ENCODE results near the gene TMEM163.

- TF ChIP-seq CTCF (IDR thresholded peaks at IDR 0.05), result no peak
- no peak for TF ChIP-seq POLR2A (IDR thresholded peaks at IDR 0.05)
Observed at GRCh38 chr2:134663451-134664450, 55.0 kb downstream of the TMEM163 start.

All from uterus (tissue), 2 donors.